HG03575 (cell line): ENCODE measurements around the gene MIX23.
A peak's percentile ranks its signal among the peaks of the same experiment; 100 is the strongest.
"Not testable (repeated sequence)": the region's sequence is repeated elsewhere in the genome, so short reads cannot be mapped to it uniquely, and the experiment has no call there.

Experiments used
- ATAC-seq: cut with Tn5 transposase; IDR thresholded peaks from one replicate; pipeline ENCODE4 v1.9.1; 2021; ENCODE audit not compliant: unreplicated experiment, insufficient number of reproducible peaks, low FRiP score; ENCODE audit errors: extremely low read depth

The MIX23 gene

DNA sequence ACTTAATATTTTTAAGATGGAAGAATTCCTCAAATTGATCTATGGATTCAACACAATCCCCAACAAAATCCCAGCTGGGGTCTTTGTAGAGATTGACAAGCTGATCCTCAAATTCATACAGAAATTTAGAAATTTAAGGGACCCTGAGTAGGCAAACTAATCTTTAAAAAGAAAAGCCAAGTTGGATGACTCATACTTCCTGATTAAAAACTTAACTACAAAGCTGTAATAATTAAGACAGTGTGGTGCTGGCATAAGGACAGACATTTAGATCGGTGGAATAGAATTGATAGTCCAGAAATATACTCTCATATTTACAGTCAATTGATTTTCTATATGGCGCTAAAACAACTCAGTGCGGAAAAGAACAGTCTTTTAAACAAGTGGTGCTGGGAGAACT is 12.6 kb upstream of the MIX23 start:
- ATAC-seq, result no peak

DNA sequence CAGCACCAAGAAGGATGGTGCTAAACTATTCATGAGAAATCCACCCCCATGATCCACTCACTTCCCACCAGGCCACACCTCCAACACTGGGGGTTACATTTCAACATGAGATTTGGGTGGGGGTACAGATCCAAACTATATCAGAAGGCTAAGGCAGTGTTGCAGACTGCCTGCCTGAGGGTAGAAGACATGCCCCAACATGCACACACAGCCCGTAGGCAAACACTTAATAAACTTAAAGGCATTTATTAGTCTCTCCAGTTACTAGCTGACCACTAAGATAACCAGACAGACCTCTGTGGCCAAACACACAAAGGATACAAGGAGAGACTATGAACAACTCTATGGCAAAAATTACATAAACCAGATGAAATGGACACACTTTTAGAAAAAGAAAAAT is 11.1 kb upstream of the MIX23 start:
- no peak for ATAC-seq

GRCh38 chr3:122392868-122393844 is 10.1 kb upstream of the MIX23 start:
- no peak for ATAC-seq

DNA sequence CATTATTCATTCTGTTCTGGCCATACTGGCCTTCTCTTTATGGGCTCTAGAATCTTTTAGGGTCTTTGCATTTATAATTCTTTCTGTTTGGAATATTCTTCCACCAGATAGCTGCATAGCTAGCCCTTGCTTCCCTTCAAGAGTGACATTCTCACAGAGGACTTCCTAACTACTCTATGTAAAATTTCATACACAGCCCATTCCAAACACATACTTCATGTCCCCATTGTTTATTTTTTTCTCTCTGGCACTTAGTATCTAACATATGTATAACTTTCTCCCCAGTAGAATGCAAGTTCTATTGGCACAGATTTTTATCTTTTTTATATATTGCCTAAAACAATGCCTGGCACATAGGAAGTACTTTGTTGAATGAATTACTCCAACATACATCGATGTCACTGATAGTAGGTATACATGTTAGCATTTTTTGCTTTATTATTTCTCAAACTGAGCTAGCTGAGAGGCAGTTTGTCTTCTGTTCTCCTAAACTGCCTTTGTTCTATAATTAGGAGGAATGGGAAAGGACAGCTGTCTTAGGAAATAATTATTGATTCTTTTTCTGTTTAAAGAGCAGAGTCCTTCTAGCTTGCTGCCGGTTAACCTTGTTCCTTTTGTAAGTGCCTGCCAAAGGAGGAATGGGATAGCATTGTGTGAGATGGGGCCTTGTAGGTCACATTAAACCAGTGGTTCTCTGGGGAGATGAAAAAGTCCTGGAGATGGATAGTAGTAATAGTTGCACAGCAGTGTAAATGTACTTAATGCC is 8.8 kb upstream of the MIX23 start:
- ATAC-seq, result no peak

- no peak for ATAC-seq
Measured at GRCh38 chr3:122390665-122391064, 7.6 kb upstream of the MIX23 start.

- no peak for ATAC-seq
Measured at GRCh38 chr3:122389892-122390291, 6.9 kb upstream of the MIX23 start.

DNA sequence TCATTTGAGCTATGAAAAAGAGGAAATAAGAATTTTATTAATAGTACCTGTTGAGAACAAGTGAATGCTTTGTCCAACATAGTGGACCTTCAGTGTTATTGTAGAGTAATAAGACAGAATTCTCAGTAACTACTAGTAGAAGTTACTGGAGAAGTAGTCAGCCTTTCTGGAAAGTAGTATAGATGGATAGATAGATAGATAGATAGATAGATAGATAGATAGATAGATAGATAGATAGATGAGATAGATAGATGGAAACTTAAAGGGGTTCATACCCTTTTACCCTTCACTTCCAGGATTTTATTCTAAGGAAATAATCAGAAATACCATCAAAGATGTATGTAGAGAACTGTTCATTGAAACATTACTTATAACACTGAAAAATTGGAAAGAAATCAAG is 6.2 kb upstream of the MIX23 start:
- ATAC-seq, result no peak

DNA sequence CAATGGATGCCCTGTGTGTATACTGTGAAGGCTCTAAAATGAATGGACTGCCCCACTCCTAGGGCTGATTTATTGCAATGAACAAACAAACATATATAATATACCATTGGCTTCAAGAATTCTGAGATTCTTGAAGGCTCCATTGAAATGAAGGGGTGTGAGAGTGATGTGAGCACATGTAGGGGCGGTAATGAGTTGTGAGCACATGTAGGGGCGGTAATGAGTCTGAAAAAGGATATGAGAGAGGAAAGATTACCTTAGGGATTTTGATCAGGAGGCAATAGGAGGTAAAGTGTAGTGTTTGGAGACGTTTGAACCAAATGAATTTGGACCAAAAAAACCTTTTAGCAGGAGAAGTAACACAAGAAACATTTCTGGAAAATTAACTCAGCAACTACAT is 4.7 kb upstream of the MIX23 start:
- no peak for ATAC-seq

GRCh38 chr3:122383771-122384697 is 1.0 kb upstream of the MIX23 start, which contains the start of gene FAM162A:
TSS of gene FAM162A (plus strand) at chr3:122384182. CDS start at chr3:122384266, 84 bp downstream.
- ATAC-seq, result peak; percentile 60

DNA sequence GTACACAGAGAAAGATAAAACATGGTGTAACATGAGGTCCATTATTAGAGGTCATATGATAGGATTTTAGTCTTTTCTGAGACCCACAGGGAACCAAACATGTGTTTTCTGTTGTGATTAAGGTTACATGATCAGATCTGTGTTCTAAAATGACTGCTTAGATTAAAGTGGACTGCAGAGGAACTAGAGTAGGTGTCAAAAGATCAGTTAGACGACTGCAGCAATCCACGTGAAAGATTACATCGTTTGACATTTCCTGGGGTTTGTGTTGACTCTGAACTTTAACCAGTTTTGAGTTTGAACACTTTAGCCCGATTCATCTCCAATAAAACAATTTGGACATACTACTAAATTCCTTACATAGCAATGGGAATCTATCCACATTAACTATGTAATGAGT is 5.1 kb downstream of the MIX23 start:
- ATAC-seq, result no peak

DNA sequence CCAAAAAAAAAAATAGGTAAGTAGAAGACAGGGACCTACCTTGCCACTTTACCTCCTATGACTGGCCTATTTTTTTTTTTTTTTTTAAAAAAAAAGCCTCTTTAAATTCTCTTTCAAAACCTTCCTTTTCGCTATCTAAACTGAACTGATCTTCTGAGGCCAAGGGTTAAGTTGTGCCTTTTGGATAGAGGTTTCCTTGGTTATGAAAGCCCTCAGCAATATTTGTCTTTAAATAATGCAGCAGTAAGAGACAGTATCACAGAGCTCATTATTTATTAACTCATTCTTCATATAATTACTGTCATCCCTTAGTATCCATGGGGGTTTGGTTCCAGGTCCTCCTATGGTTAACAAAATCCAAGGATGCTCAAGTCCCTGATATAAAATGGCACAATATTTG is 9.0 kb downstream of the MIX23 start:
- no peak for ATAC-seq

- ATAC-seq, result no peak
Measured at GRCh38 chr3:122366379-122366749, 16.7 kb downstream of the MIX23 start.

DNA sequence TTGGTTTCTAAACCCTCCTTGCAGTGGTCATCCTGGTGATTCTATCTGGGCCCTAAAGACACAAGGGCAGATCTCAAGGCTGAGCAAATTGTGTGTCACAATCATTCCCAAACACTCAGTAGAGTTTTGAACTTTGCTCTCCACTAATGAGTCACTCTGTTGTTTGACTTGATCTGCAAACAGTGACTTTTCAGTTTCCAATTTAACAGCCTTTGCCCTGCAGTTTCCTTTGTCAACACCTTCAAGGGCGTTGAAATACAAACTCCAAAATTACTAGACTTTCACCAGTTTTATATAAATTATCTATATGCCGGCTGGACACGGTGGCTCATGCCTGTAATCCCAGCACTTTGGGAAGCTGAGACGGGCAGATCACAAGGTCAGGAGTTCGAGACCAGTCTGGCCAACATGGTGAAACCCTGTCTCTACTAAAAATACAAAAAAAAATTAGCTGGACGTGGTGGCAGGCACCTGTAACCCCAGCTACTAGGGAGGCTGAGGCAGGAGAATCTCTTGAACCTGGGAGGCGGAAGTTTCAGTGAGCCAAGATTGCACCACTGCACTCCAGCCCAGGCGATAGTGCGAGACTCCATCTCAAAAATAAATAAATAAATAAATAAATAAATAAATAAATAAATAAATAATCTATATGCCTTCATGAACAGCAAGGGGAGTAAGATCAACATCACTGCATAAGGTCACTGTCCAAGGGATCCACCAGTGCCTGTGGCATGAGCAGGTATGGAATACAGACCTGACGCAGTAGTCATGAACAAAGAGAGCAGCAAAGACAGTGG is 17.3 kb downstream of the MIX23 start:
- not testable (repeated sequence) for ATAC-seq

GRCh38 chr3:122365073-122365472 is 18.0 kb downstream of the MIX23 start:
- ATAC-seq, result no peak

- no peak for ATAC-seq
Measured at GRCh38 chr3:122364490-122364889, 18.5 kb downstream of the MIX23 start.

DNA sequence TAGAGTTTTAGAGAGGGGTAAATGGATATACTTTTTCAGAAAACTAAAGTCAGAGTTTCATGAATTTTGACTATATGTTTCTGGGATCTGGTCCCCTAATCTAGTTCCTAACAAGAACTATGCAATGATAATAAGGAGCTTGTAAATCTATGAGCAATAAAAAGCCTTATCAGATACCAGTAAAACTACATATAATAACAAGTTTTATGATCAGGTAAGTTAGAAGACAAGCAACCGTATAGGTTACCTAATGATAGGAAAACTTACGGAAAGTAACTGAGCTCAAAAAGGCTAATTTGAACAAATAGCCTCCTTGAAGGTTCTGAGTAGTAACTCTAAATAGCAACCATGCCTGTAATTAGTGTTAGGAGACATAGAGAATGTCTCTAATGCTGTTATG is 21.0 kb downstream of the MIX23 start:
- no peak for ATAC-seq

DNA sequence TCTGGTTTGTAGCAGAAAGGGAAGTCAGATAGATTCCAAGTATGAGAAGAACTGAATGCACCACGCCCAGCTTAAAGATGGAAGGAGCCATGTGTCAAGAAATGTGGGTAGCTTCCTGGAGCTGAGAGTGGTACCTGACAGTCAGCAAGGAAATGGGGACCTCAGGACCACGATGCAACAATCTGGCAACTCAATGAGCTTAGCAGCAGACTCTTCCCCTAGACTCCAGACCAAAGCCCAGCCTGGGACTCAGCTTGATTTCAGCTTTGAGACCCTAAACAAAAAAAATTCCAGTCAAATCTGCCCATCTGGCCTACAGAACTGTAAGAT is 24.4 kb downstream of the MIX23 start:
- no peak for ATAC-seq

GRCh38 chr3:122357828-122358702 is 25.0 kb downstream of the MIX23 start:
- ATAC-seq, result no peak
